ENCODE measurements around the gene PIH1D1.
"Not testable (repeated sequence)": the region's sequence is repeated elsewhere in the genome, so short reads cannot be mapped to it uniquely, and the experiment has no call there.

The PIH1D1 gene

DNA sequence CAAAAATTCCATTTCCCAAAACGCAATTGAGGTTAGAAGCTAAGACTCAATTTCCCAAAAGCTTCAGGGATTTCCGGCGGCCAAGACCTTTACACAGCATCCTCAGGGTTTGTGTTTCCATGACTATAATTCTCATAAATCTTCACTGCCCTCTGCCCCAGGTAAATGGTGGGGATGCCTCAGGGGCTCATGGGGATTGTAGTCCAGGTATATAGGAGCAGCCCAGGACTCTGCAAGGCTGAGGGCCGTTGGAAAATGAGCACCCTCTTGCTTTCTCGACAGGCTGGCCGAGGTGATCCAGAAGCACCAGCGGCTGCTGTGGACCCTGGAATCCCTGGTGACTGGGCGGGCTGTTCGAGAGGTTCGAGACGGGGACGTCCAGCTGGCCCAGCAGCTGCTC, 7.8 kb upstream of the PIH1D1 start:
- no peak for DNase-seq (ENCODE audit: insufficient read length, low spot score)

DNA sequence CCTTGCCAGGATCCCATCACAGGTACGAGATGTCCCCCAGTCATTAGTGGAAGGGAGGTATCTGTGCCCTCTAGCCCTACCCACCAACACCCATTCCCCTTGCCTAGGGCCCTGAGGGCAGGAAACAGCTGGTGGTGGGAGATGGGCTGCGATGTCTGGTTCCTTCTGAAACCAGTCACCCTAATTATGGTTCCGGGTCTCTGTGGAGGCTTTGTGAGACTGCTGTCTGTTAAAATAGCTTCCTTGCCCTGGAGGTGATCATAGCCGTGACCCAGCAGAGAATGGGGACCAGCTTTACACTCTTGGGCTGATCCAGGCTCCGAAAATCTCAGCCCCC, 6.9 kb upstream of the PIH1D1 start:
- FAIRE-seq, result no peak
- no peak for DNase-seq (ENCODE audit: insufficient read length, low spot score)

More for the DNA sequence above, 7.8 kb upstream of the PIH1D1 start:
- no peak for FAIRE-seq

DNA sequence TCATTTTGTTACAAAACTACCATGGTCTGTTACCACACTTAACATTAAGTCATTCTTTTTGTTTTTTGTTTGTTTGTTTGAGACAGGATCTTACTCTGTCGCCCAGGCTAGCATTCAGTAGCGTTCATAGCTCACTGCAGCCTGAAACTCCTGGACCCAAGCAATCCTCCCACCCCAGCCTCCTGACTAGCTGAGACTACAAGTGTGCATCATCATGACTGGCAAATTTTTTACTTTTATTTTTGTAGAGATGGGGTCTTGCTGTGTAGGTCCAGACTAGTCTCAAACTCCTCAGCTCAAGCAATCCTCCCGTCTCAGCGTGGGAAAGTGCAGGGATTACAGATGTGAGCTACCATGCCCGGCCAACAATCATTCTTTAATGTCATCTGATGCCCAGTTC, 4.7 kb upstream of the PIH1D1 start:
- FAIRE-seq (no peak), DNase-seq (ENCODE audit: insufficient read length, low spot score) (no peak)

DNA sequence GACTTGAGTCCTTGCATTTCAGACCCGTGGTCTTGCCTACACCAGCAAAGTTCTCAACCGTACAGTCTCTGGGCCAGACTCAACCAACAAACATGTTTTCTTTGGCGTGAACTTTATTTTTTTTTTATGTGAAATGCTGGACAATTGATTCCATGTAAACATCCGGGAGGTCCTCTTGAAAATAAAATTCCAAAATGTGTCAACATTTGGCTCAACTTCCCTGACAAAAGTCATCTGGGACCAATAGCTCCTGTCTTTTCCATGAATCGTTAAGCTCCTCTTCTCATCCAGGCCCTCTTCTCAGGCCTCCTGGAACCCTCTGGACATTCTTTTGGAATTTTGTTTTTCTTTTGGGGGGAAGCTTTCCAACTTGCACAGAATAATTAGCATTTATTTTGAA, 4.2 kb upstream of the PIH1D1 start:
- DNase-seq (ENCODE audit: insufficient read length, low spot score) (no peak), FAIRE-seq (no peak)

DNA sequence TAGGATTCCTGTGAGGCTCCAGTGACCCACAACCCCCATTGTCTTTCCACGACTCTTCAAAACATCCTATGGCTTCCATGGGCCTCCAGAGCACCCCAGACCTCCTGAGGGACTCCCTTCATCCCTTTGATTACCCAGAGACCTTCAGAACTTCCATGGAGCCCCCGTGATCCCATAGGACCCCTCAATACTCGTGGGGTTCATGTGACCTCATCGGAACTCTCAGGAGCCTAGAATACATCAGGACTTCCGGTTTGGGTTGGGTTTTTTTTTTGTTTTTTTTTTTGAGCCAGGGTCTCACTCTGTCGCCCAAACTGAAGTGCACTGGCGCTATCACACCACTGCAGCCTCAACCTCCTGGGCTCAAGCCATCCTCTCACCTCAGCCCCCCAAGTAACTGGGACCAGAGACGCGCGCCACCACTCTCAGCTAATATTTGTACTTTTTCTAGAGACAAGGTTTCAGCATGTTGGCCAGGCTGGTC, 2.2 kb upstream of the PIH1D1 start:
- no peak for FAIRE-seq
- DNase-seq (ENCODE audit: insufficient read length, low spot score), result no peak

DNA sequence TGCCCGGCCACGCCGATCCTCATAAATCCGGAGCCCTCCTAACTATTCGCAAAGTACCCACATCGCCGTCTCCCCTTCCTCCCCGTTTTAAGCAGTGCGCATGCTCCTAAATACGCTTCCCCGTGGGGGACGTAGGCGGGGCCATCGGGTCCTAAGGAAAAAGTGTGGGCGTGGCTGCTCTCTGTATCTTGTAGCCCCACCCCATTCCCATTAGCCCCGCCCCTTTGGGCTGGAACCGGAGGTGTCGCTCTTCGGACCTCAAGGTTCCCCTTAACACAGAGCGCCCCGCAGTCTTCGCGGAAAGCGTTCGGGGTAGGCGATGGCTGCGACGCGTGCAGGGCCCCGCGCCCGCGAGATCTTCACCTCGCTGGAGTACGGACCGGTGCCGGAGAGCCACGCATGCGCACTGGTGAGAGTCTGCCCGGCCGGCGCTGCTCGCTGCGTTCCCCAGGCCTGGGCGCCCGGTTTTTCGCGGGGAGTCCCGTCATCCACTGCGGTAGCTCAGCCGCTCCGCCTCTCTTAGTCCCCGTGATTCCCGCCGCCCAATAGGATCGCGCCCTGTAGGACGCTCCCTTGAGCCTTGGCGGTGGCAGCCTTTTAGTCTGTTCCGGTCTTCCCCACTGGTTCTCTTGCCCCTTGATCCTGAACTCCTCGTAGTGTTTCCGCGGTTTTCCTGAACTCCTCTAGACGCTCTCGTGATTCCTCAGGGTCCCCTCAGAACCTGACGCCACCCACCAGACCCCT, 1.6 kb upstream of the PIH1D1 start, which contains the start of gene ALDH16A1:
TSS of gene ALDH16A1 (plus strand) at position 213 of the 744 bp plus-strand sequence. CDS start at position 320, 107 bp downstream.
- FAIRE-seq (peak; percentile 82), DNase-seq (ENCODE audit: insufficient read length, low spot score) (peak; percentile 94)

DNA sequence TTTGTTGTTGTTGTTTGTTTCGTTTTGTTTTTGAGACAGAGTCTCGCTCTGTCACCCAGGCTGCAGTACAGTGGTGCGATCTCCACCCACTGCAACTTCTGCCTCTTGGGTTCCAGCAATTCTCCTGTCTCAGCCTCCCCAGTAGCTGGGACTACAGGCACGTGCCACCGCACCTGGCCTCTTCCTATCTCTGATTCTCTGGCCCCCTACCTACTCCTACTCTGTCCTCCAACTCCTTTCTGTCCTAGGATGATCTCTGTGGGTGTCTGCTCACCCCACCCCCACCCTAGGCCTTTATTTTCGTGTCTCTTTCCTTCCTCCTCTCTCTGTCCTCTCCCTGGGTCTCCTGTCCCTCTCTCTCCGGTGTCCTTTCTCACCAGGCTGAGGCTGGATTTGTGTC, 1.2 kb downstream of the PIH1D1 start:
- DNase-seq (ENCODE audit: insufficient read length, low spot score), result no peak
- no peak for FAIRE-seq

DNA sequence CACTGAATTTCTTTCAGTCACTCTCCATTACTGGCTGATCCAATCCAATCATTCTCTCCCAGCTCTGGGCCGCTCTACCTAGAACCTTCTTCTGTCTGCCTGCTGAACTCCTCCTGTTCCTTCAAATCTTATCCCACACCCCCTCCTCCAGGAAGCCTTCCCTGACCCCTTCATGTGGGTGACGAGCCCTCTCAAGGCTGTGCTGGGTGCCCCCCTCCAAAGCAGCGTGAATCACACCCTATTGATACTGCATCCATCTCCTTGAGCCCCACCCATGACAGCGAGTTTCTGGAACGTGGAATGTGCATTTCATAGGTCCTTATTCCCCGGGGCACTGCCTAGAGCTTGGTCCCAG, 3.2 kb downstream of the PIH1D1 start:
- FAIRE-seq, result no peak
- DNase-seq (ENCODE audit: insufficient read length, low spot score), result no peak

DNA sequence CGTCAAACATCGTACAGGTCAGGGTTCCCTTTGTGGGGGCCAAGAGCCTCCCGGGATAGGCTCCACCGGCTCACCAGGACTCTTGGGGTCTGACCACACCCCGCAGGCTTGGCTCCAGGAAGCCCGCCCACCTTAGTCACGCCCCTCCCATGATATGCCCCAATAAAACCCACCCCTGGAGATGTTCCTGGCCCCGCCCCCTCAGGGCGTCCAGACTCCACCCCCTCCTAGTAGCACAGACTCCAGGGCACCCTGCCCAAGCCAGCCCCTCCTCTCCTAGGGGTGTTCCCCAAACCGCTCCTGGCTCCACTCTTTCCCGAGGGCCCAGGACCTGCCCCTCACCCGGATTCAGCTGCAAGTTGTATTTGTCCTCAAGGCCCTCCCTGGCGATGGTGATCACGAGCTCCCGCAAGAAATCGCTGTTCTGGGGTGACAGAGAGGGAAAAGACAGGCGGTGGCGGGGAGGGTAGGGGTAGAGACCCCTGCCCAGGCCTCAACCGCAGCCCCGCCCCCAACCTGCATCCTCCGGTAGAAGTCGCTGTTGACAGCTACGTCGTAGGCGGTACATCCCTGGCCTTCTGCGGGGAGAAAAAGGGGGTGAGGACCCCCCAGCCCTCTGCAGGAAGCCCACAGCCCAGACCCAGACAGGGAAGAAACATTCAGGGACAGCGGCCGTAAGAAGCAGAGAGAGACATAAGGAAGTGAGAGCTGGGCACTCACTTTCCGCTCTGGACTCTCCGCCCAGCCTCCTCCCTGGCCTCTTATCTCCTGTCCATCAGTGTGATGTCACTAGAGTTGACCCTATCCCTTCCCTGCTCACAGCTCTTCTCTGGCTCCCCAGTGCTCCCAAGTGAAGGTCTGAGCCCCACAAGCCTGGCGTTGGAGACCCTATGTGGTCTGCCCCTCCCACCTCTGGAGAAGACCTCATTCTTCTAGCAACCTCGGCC, 3.9 kb downstream of the PIH1D1 start:
- FAIRE-seq, result no peak
- no peak for DNase-seq (ENCODE audit: insufficient read length, low spot score)

DNA sequence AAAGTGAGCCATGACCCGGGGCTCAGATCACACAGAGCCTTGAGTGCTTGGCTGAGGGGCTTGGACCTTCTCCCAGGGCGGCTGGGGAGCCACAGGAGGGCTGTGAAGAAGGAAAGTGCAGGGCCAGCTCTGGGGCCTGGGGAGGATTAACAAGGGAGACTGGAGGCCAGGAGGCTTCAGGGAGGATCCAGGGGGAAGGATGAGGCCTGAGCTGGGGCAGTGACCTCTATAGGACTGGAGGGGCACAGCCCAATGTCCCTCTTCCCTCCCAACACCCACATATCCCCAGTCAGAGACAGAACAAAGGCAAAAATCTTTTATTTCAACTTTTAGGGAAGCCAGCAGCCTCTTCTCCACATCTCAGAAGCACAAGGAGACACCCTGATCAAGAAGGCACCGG, 5.6 kb downstream of the PIH1D1 start:
- DNase-seq (ENCODE audit: insufficient read length, low spot score) (no peak), FAIRE-seq (no peak)

DNA sequence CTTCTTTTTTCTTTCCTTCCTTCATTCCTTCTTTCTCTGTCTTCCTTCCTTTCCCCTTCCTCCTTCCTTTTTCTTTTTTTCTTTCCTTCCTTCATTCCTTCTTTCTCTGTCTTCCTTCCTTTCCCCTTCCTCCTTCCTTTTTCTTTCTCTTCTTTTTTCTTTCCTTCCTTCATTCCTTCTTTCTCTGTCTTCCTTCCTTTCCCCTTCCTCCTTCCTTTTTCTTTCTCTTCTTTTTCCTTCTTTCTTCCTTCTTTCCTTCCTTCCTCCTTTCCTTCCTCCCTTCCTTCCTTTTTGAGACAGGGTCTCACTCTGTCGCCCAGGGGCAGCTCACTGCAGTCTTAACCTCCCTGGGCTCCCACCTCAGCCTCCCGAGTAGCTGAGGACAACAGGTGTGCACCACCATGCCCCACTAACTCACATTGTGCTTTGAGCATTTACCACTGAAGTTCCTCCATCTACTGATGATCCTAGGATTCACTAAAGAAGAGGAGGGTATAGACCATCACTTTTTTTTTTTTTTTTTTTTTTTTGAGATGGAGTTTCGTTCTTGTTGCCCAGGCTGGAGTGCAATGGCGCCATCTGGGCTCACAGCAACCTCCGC, 7.4 kb downstream of the PIH1D1 start:
- not testable (repeated sequence) for FAIRE-seq

DNA sequence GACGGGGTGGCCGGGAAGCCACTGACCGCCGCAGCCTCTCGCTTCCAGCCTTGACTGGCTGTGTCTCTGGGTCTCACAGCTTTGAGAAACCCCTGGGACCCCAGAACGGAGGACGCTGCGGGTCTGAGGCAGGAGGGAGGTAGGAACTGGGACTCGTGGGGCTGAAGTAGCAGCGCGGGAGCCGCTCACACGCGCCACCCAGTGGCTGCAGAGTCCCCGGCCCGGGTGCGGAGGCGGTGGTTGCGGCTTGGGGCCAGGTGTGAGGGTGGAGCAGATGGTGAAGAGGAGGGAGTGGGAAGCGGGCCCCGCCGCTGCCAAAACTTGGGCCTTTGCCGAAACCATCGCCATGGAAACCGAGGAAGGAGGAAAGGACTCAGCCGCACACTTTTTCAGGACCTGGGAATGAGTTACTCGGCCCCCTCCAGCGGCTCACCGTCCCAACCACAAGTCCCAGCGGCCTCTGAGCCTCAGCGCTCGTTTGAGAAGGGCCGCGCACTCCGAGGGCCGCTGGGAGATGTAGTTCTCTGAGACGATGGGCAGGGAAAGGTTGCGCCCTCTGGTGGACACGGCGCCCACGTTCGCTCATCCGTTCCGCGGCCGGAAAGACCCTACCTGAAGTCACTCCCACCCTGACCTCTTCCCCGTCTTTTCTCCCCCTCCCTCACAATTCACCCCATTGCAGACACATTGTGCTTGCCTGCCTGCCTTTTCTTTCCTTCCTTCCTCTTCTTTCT, 8.1 kb downstream of the PIH1D1 start:
- DNase-seq (ENCODE audit: insufficient read length, low spot score) (peak; percentile 89), FAIRE-seq (peak; percentile 95)

More for the DNA sequence above, 7.4 kb downstream of the PIH1D1 start:
- not testable (repeated sequence) for DNase-seq (ENCODE audit: insufficient read length, low spot score)

DNA sequence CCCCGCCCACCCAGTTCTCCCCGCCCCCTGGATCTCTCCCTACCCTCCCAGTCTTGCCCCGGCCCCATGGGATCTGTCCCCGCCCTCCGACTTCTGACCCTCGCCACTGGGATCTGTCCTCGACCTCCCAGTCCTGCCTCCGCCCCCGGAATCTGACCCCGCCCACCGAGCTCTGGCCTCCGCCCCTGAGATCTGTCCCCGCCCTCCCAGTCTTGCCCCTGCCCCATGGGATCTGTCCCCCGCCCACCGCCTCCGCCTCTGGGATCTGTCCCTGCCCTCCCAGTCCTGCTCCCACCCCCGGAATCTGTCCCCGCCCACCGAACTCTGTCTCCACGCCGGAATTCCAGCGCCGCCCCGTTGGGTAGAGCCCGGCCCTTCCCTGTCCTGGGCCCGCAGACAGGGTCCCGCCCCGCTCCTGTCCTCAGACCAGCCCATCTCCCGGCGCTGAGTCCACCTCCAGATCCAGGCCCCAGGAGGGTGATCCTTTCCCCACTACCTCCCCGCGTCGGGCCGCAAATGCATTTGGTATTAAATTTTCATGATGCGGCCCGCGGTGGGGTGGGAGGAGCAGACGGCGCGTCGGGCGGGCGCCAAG, 8.7 kb downstream of the PIH1D1 start:
- DNase-seq (ENCODE audit: insufficient read length, low spot score) (peak; percentile 85), FAIRE-seq (peak; percentile 80)

DNA sequence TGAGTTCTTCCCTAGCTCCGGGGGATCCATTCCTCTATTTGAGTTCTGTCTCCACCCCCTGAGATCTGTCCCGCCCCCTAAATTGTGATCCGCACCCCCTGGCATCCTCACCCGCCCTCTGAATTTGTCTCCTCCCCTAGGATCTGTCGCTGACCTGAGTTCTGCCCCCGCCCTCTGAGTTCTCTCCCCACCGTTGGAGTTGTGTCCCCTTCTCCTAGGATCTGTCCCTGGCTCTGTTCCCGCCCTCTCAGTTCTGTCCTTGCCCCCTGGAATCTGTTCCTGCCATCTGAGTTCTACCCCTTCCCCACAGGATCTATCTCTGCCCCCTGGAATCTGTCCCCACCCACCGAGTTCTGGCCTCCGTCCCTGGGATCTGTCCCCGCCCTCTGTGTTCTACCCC, 9.3 kb downstream of the PIH1D1 start:
- FAIRE-seq (no peak), DNase-seq (ENCODE audit: insufficient read length, low spot score) (no peak)

DNA sequence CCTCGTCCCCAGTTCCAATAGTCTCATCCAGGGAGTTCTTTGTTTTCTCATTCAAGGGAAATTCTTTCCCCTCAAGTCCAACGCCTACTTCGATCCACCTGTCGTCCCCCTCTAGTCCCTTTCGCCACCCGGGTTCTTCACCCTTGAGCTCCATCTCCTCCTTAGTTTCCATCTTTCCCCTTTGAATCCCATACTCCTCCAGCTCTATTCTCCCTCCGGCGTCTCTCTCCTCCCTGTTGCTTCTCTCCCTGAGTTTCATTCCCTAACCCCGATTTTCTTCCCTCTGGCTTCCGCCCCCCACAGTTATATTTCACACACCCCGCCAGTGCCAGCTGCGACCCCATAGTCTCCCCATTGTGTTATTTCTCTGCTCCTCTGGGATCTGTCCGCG, 9.7 kb downstream of the PIH1D1 start:
- FAIRE-seq, result no peak
- DNase-seq (ENCODE audit: insufficient read length, low spot score), result no peak

DNA sequence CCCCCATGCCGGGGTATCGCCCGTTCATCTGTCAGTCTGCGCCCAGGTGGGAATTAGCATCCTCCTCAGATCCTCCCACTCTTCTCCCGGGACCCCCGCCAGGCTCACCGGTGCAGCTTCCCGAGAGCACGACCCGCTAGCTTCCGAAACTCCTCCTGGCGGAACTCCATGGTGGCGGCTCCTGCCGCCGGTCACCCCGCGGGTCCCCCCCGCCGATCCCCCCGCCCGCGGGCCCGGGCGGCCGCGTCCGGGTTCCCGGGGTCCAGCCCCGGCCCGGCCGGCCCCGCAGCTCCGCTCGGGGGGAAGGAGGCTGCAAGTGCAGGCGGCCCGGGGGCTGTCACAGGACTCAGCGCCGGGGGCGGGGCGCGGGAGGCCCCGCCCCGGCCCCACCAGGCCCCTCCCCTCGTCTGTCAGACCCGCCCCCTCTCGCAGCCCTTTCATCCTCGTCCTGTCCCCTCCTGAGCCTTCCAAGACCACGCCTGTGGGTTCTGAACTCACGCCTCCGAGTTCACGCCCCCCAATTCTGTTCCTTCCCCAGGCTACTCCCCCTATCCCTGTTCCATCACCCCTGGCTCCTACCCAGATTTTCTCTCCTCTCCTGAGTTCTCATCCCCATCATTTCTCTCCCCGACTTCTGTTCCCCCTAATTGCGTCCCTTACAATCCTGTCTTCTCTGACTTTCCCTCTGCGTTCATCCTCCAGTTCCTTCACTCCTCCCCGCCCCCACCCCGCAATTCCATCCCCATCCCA, 10.2 kb downstream of the PIH1D1 start, which contains the start of gene SLC17A7:
TSS of gene SLC17A7 (minus strand) at position 318 of the 750 bp plus-strand sequence. CDS start at position 170, 148 bp downstream.
- no peak for FAIRE-seq
- DNase-seq (ENCODE audit: insufficient read length, low spot score), result peak; percentile 43

DNA sequence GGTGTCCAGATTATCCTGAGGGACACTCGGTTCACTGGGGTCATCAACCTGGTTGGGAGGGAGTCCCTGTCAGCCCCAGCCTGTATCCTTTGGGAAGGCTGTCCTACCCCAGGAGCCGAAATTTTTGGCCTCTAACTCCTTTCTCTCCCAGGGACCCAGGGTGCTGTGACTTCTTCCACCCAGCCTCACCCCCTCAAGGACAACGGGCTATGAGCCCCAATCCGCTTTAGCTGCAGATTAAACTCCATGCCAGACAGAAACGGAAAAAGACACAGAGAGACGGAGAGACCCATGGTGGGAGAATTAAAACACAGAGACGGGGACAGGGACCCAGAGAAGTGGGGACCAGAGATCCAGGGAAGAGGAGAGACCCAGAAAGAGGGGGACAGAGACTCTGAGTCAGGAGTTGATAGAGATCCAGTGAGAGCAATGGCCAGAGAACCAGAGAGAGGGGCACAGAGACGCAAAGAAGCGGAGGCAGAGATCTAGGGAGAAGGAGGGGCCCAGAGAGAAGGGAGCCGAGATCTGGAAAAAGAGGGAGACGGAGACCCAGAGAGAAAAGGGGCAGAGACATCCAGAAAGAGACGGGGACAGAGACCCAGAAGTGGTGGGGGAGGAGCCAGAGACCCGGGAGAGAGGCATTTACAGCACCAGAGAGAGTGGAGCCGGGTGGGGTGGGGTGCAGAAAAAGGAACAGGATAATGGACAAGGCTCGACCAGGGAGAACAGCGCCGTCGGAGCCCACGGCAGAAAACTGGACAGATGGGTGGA, 11.0 kb downstream of the PIH1D1 start:
- DNase-seq (ENCODE audit: insufficient read length, low spot score), result no peak
- FAIRE-seq, result no peak

DNA sequence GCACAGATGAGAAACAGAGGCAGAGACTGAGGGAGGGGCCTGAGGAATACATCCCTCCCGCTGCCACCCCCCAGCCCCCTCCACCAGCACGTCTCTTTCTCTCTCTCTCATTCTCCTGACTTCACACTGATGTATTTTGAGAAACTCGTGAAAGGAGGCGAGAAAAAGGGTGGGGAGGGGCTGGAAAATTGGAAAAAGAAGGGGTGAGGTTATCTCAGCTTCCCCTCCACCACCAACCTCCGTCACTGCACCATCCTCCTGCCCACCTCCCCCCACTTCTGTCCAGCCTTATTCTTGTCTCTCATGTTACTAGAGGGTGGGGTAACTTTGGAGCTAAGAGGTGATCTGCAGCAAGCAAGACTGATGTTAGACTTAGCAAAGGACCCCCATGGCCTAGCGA, 11.8 kb downstream of the PIH1D1 start:
- FAIRE-seq (no peak), DNase-seq (ENCODE audit: insufficient read length, low spot score) (no peak)

DNA sequence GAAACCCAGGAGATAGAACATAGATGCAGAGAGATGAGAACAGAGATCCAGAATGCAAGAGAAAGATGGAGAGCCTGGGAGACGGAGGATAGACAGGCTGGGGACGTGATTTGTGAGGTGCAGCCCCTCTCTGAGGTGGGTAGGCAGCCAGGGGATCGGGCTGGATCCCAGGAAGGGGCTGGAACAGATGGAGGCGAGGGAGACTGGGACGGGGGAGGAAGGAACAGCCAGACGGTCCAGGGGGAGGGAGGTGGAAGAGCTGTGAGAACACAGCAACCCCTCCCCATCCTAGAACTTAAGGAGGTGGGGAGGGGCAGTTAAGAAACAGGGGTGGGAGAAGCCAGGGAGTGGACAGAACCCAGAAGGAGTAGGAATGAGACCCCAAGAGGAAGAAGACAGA, 13.4 kb downstream of the PIH1D1 start:
- DNase-seq (ENCODE audit: insufficient read length, low spot score) (no peak), FAIRE-seq (no peak)

Measured in HTR-8/SVneo (cell line).